ENCODE results near the gene AS3MT. TPM values are rescaled to one million over a fixed set of nuclear protein-coding genes. Genes with fewer than 3 reads are reported as not detected.
"Not testable (repeated sequence)": the region's sequence is repeated elsewhere in the genome, so short reads cannot be mapped to it uniquely, and the experiment has no call there.

AS3MT gene
- total RNA-seq, 1 experiment from 2014 or later = 5.2 TPM

- no TSS peak for BruUV-seq (replicated peaks)
- POLR2A ChIA-PET (ENCODE audit: low non-redundant PET) = interaction anchor here (0.6 kb wide), 1 partner anchor 529 kb away, joined by 5 read pairs; no protein-coding TSS in a partner anchor
Measured at GRCh38 chr10:102850025-102850518, 19.2 kb upstream of the AS3MT start.

GRCh38 chr10:102853237-102853636, 16.0 kb upstream of the AS3MT start:
- H3K27ac ChIP-seq (ENCODE audit: low read depth, low read length, poor library complexity, severe bottlenecking); POLR2A ChIA-PET (ENCODE audit: low non-redundant PET); H3K9me3 ChIP-seq (ENCODE audit: low read depth, low read length, poor library complexity, severe bottlenecking); CTCF ChIA-PET; H3K4me3 ChIP-seq (ENCODE audit: low read depth, low read length, poor library complexity, severe bottlenecking); intact Hi-C loops (cut with micrococcal nuclease; ENCODE audit: unreplicated experiment); BruUV-seq (replicated peaks); H3K27me3 ChIP-seq (replicated peaks; ENCODE audit: insufficient read depth, low read depth, low read length, poor library complexity); DNase-seq (ENCODE audit: low spot score); H3K36me3 ChIP-seq (ENCODE audit: insufficient read depth, low read length, poor library complexity, severe bottlenecking): not testable (repeated sequence)
- H3K4me1 ChIP-seq (ENCODE audit: insufficient read depth, low read length, poor library complexity, severe bottlenecking) = peaks cover 12% of the 10 kb centered on the region

More at GRCh38 chr10:102850025-102850518, 19.2 kb upstream of the AS3MT start:
- TF ChIP-seq, protein P1, sequence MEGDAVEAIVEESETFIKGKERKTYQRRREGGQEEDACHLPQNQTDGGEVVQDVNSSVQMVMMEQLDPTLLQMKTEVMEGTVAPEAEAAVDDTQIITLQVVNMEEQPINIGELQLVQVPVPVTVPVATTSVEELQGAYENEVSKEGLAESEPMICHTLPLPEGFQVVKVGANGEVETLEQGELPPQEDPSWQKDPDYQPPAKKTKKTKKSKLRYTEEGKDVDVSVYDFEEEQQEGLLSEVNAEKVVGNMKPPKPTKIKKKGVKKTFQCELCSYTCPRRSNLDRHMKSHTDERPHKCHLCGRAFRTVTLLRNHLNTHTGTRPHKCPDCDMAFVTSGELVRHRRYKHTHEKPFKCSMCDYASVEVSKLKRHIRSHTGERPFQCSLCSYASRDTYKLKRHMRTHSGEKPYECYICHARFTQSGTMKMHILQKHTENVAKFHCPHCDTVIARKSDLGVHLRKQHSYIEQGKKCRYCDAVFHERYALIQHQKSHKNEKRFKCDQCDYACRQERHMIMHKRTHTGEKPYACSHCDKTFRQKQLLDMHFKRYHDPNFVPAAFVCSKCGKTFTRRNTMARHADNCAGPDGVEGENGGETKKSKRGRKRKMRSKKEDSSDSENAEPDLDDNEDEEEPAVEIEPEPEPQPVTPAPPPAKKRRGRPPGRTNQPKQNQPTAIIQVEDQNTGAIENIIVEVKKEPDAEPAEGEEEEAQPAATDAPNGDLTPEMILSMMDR (conservative IDR thresholded peaks at IDR 0.05; ENCODE audit: low read depth, low read length) = no peak
- no peak for TF ChIP-seq EZH2 (IDR thresholded peaks at IDR 0.05; ENCODE audit: borderline replicate concordance, low read depth, low read length, poor library complexity, severe bottlenecking)
- no peaks in the 10 kb centered on the region for H3K9me3 ChIP-seq (ENCODE audit: low read depth, low read length, poor library complexity, severe bottlenecking)
- no peak for DNase-seq (ENCODE audit: low spot score)
- no peaks in the 10 kb centered on the region for H3K36me3 ChIP-seq (ENCODE audit: insufficient read depth, low read length, poor library complexity, severe bottlenecking)
- H3K27ac ChIP-seq (ENCODE audit: low read depth, low read length, poor library complexity, severe bottlenecking) = no peak overlapping the region
- intact Hi-C loops (cut with micrococcal nuclease; ENCODE audit: unreplicated experiment) = no loop called here
- no peak overlapping the region for H3K4me3 ChIP-seq (ENCODE audit: low read depth, low read length, poor library complexity, severe bottlenecking)
- CTCF ChIA-PET = no interaction called here
- no peaks in the 10 kb centered on the region for H3K4me1 ChIP-seq (ENCODE audit: insufficient read depth, low read length, poor library complexity, severe bottlenecking)
- no peaks in the 10 kb centered on the region for H3K27me3 ChIP-seq (replicated peaks; ENCODE audit: insufficient read depth, low read depth, low read length, poor library complexity)

DNA sequence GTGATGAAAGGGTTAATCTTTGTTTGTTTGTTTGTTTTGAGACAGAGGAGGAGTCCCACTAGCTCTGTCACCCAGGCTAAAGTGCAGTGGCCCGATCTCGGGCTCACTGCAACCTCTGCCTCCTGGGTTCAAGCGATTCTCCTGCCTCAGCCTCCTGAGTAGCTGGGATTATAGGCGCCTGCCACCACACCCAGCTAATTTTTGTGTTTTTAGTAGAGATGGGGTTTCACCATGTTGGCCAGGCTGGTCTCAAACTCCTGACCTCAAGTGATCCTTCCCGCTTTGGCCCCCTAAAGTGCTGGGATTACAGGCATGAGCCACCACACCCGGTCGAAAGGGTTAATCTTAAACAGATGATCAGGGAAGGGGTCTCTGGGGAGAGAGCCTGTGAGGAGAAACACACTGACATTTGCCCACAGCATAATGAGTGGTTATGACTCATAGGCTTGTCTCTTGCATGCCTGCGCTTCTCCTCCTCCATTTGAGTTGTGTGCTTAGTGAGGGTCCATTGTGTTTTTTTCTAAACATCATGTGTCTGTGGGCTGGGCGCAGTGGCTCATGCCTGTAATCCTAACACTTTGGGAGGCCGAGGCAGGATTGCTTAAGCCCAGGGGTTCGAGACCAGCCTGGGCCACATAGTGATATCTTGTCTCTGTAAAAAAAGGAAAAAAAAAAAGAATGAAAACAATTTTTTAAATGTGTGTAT, 13.4 kb upstream of the AS3MT start:
- H3K9me3 ChIP-seq (ENCODE audit: low read depth, low read length, poor library complexity, severe bottlenecking); H3K4me3 ChIP-seq (ENCODE audit: low read depth, low read length, poor library complexity, severe bottlenecking); CTCF ChIA-PET; POLR2A ChIA-PET (ENCODE audit: low non-redundant PET); BruUV-seq (replicated peaks); H3K36me3 ChIP-seq (ENCODE audit: insufficient read depth, low read length, poor library complexity, severe bottlenecking); H3K27me3 ChIP-seq (replicated peaks; ENCODE audit: insufficient read depth, low read depth, low read length, poor library complexity): not testable (repeated sequence)
- intact Hi-C loops (cut with micrococcal nuclease; ENCODE audit: unreplicated experiment) = loop anchor here (1.0 kb wide), 1 partner anchor 45 kb away; no protein-coding TSS in a partner anchor
- peak; percentile 95 for DNase-seq (ENCODE audit: low spot score)
- Histone ChIP-seq H3K4me1 (ENCODE audit: insufficient read depth, low read length, poor library complexity, severe bottlenecking) (peaks cover 12% of the 10 kb centered on the region), H3K27ac (ENCODE audit: low read depth, low read length, poor library complexity, severe bottlenecking) (peak overlapping the region; percentile 39)

DNA sequence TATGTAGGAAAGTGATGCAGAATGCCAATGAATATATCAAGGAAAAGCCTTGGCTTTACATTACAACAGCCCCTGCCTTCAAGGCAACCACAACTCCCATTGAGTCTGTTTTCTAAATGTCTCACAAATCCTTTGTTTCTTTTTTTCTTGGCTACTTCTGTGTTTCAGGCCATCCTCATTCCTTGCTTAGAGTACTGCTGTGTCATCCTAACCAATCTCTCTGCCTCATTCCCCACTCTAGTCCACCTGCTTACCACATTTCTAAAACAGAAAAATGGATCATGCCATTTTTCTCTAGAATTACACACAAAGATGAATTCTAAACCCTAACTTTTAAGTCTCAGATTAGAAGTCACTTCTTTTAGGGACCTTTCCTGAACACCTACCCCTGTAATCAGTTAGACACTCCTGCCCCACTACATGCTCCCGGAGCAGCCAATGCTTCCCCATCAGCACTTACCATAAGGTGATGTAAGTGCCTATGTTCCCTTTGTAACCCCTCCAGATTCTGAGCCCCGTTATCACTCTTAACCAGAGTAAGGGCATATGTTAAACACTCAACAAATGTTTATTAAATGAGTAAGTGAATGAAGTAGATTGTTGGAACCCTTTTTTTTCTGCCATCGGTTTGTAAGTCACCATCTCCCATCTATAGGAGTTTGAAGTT, 12.4 kb upstream of the AS3MT start:
- Histone ChIP-seq H3K4me1 (ENCODE audit: insufficient read depth, low read length, poor library complexity, severe bottlenecking) (peaks cover 12% of the 10 kb centered on the region), H3K9me3 (ENCODE audit: low read depth, low read length, poor library complexity, severe bottlenecking) (no peaks in the 10 kb centered on the region), H3K4me3 (ENCODE audit: low read depth, low read length, poor library complexity, severe bottlenecking) (no peak overlapping the region), H3K27me3 (replicated peaks; ENCODE audit: insufficient read depth, low read depth, low read length, poor library complexity) (no peaks in the 10 kb centered on the region), H3K36me3 (ENCODE audit: insufficient read depth, low read length, poor library complexity, severe bottlenecking) (no peaks in the 10 kb centered on the region), H3K27ac (ENCODE audit: low read depth, low read length, poor library complexity, severe bottlenecking) (no peak overlapping the region)
- intact Hi-C loops (cut with micrococcal nuclease; ENCODE audit: unreplicated experiment) = loop anchor here (1.0 kb wide), 1 partner anchor 44 kb away; no protein-coding TSS in a partner anchor
- CTCF ChIA-PET = no interaction called here
- TF ChIP-seq, protein P1 (conservative IDR thresholded peaks at IDR 0.05; ENCODE audit: low read depth, low read length) = no peak
- no peak for TF ChIP-seq EZH2 (IDR thresholded peaks at IDR 0.05; ENCODE audit: borderline replicate concordance, low read depth, low read length, poor library complexity, severe bottlenecking)
- POLR2A ChIA-PET (ENCODE audit: low non-redundant PET) = no interaction called here
- no TSS peak for BruUV-seq (replicated peaks)
- DNase-seq (ENCODE audit: low spot score) = no peak

Data from A673 (cell line).